NCI-H146 treated with DMSO at 0.1 percent for 48 hours (cell line): ENCODE measurements around the gene NLRP4.

Source experiments
- DNase-seq: peaks from one replicate; lab custom pipeline; 2025; ENCODE audit not compliant: unreplicated experiment; lab: John Stamatoyannopoulos, UW

The NLRP4 gene

GRCh38 chr19:55836340-55836739, at the start of gene NLRP4:
TSS of gene NLRP4 (plus strand) at chr19:55836540. CDS start at chr19:55852081, 15,541 bp downstream.
- DNase-seq: no peak

GRCh38 chr19:55795021-55795420, 41.3 kb upstream of the NLRP4 start:
- no peak for DNase-seq

- no peak for DNase-seq
Observed at GRCh38 chr19:55801416-55801815, 34.9 kb upstream of the NLRP4 start.

- no peak for DNase-seq
Observed at GRCh38 chr19:55802281-55802680, 34.1 kb upstream of the NLRP4 start.

GRCh38 chr19:55809381-55810058, 26.8 kb upstream of the NLRP4 start:
- DNase-seq: peak; percentile 76

- no peak for DNase-seq
Observed at GRCh38 chr19:55811340-55811739, 25.0 kb upstream of the NLRP4 start.

GRCh38 chr19:55812449-55812848, 23.9 kb upstream of the NLRP4 start:
- DNase-seq: no peak

- DNase-seq: no peak
Observed at GRCh38 chr19:55813906-55814305, 22.4 kb upstream of the NLRP4 start.

- DNase-seq: no peak
Observed at GRCh38 chr19:55820037-55820436, 16.3 kb upstream of the NLRP4 start.

GRCh38 chr19:55830656-55831055, 5.7 kb upstream of the NLRP4 start:
- no peak for DNase-seq

GRCh38 chr19:55831846-55832245, 4.5 kb upstream of the NLRP4 start, which contains the start of gene NLRP11:
TSS of gene NLRP11 (minus strand) at chr19:55831999. CDS start at chr19:55818174, 13,825 bp downstream.
- DNase-seq: no peak

- DNase-seq: no peak
Observed at GRCh38 chr19:55832676-55833075, 3.7 kb upstream of the NLRP4 start.

- no peak for DNase-seq
Observed at GRCh38 chr19:55838251-55838650, 1.9 kb downstream of the NLRP4 start.

- no peak for DNase-seq
Observed at GRCh38 chr19:55838906-55839305, 2.6 kb downstream of the NLRP4 start.

GRCh38 chr19:55855160-55855559, 18.8 kb downstream of the NLRP4 start:
- no peak for DNase-seq

GRCh38 chr19:55857149-55857548, 20.8 kb downstream of the NLRP4 start:
- no peak for DNase-seq

GRCh38 chr19:55857974-55858373, 21.6 kb downstream of the NLRP4 start:
- no peak for DNase-seq

- DNase-seq: no peak
Observed at GRCh38 chr19:55858401-55858800, 22.1 kb downstream of the NLRP4 start.

GRCh38 chr19:55858969-55859368, 22.6 kb downstream of the NLRP4 start:
- no peak for DNase-seq

GRCh38 chr19:55866521-55866920, 30.2 kb downstream of the NLRP4 start:
- DNase-seq: no peak

- DNase-seq: no peak
Observed at GRCh38 chr19:55867101-55867500, 30.8 kb downstream of the NLRP4 start.

GRCh38 chr19:55870736-55871135, 34.4 kb downstream of the NLRP4 start:
- no peak for DNase-seq

GRCh38 chr19:55877211-55877610, 40.9 kb downstream of the NLRP4 start:
- no peak for DNase-seq
